HepG2 (cell line): ENCODE measurements around the gene EIF4H.

ENCODE experiments used
- CHD2 ChIP-seq: IDR thresholded peaks from 2 replicates; pipeline ENCODE4 v1.6.1; 2011; ENCODE audit warnings: low read depth, low read length, improper control_type of control experiment
- CTCF ChIP-seq: sonication (generic); formaldehyde crosslinking; IDR thresholded peaks from 2 replicates; pipeline ENCODE4 v1.5.0; 2020; ENCODE audit warnings: mild to moderate bottlenecking, missing genetic modification reagents, moderate library complexity
- GTF2F1 ChIP-seq: fragments of 150-350 bp; IDR thresholded peaks from 2 replicates; pipeline ENCODE4 v1.6.1; 2014; ENCODE audit warnings: low read length
- JUND ChIP-seq: sonication (generic); formaldehyde crosslinking; IDR thresholded peaks from 2 replicates; pipeline ENCODE4 v1.8.0; 2022; ENCODE audit warnings: mild to moderate bottlenecking, missing genetic modification reagents
- KDM5B ChIP-seq: sonication (generic); formaldehyde crosslinking; IDR thresholded peaks from 2 replicates; pipeline ENCODE4 v1.4.0; 2020; ENCODE audit warnings: missing genetic modification reagents, mild to moderate bottlenecking, borderline replicate concordance
- MAFK ChIP-seq, 2 experiments: IDR thresholded peaks in 1 of 2; conservative IDR thresholded peaks in 1 of 2; 2 replicates each; pipeline ENCODE4 v1.6.1; 2011; ENCODE audit warnings: improper control_type of control experiment in 2 of 2, low read length in 2 of 2
- SRSF1 ChIP-seq: fragments of 200-400 bp; formaldehyde crosslinking; optimal IDR thresholded peaks from 2 replicates; pipeline ENCODE3; 2017; ENCODE audit warnings: mild to moderate bottlenecking, low read depth, low read length, moderate library complexity
- ZNF407 ChIP-seq: sonication (generic); formaldehyde crosslinking; IDR thresholded peaks from one replicate; pipeline ENCODE4 v1.5.1; 2020; ENCODE audit warnings: mild to moderate bottlenecking, missing genetic modification reagents; ENCODE audit errors: not compliant biosample characterization
- ZNF660 ChIP-seq: sonication (generic); formaldehyde crosslinking; IDR thresholded peaks from 2 replicates; pipeline ENCODE4 v1.5.1; 2020; ENCODE audit warnings: mild to moderate bottlenecking, low read depth, missing genetic modification reagents, borderline replicate concordance
- ZNF747 ChIP-seq: sonication (generic); formaldehyde crosslinking; IDR thresholded peaks from 2 replicates; pipeline ENCODE4 v1.8.1; 2023; ENCODE audit warnings: missing genetic modification reagents, mild to moderate bottlenecking, borderline replicate concordance
- ZSCAN29 ChIP-seq: sonication (generic); formaldehyde crosslinking; conservative IDR thresholded peaks from 2 replicates; pipeline ENCODE4 v1.4.0; 2020; ENCODE audit warnings: mild to moderate bottlenecking, missing genetic modification reagents

GRCh38 chr7:74187915-74188675, 13.9 kb downstream of the EIF4H start:
- TF ChIP-seq CHD2: no peak
- no peak for TF ChIP-seq CTCF (CRISPR knock-in tag)
- TF ChIP-seq KDM5B (CRISPR knock-in tag): no peak
- no peak for TF ChIP-seq ZNF407 (CRISPR knock-in tag)
- no peak for TF ChIP-seq ZNF660 (CRISPR knock-in tag)
- no peak for TF ChIP-seq JUND
- no peak for TF ChIP-seq ZNF747 (CRISPR knock-in tag)
- no peak for TF ChIP-seq MAFK (conservative IDR thresholded peaks at IDR 0.05 in 1 of 2, IDR thresholded peaks at IDR 0.05 in 1 of 2; ENCODE audit: low read length in 2 of 2)
- TF ChIP-seq ZSCAN29 (CRISPR knock-in tag): no peak
- TF ChIP-seq GTF2F1: no peak
- TF ChIP-seq SRSF1: no peak
